ENCODE data around the gene ADRB2. TPM values are rescaled to one million over a fixed set of nuclear protein-coding genes. Genes with fewer than 3 reads are reported as not detected.
A peak's percentile ranks its signal among the peaks of the same experiment; 100 is the strongest.
"Not testable (repeated sequence)": the region's sequence is repeated elsewhere in the genome, so short reads cannot be mapped to it uniquely, and the experiment has no call there.

ADRB2 gene
- total and polyA plus RNA-seq, 2 donors: 1.6 to 3.0 TPM

- Histone ChIP-seq H3K27ac (ENCODE audit: low read depth) (no peak overlapping the region), H3K4me3 (ENCODE audit: low read depth, low read length) (no peak overlapping the region), H3K4me1 (ENCODE audit: insufficient read depth) (no peaks in the 10 kb centered on the region), H3K36me3 (ENCODE audit: insufficient read depth) (no peaks in the 10 kb centered on the region)
- DNase-seq (ENCODE audit: extremely low spot score): no peak
- 64% methylated on average over 5 of the region's 5 CpGs for WGBS
Measured at GRCh38 chr5:148794729-148795561, 31.5 kb upstream of the ADRB2 start.

GRCh38 chr5:148796936-148797335, 29.5 kb upstream of the ADRB2 start:
- Histone ChIP-seq H3K4me3 (ENCODE audit: low read depth, low read length) (no peak overlapping the region), H3K36me3 (ENCODE audit: insufficient read depth) (no peaks in the 10 kb centered on the region), H3K4me1 (ENCODE audit: insufficient read depth) (no peaks in the 10 kb centered on the region), H3K27ac (ENCODE audit: low read depth) (no peak overlapping the region)
- no peak for DNase-seq (ENCODE audit: extremely low spot score)
- 92% methylated on average over 1 of the region's 1 CpG for WGBS

- Histone ChIP-seq H3K27ac (ENCODE audit: low read depth) (no peak overlapping the region), H3K4me1 (ENCODE audit: insufficient read depth) (no peaks in the 10 kb centered on the region), H3K4me3 (ENCODE audit: low read depth, low read length) (no peak overlapping the region), H3K36me3 (ENCODE audit: insufficient read depth) (no peaks in the 10 kb centered on the region)
- WGBS: 92% methylated on average over 1 of the region's 1 CpG
- no peak for DNase-seq (ENCODE audit: extremely low spot score)
Measured at GRCh38 chr5:148798786-148799185, 27.6 kb upstream of the ADRB2 start.

- 82% methylated on average over 9 of the region's 9 CpGs for WGBS
Measured at GRCh38 chr5:148799737-148800527, 26.5 kb upstream of the ADRB2 start.

GRCh38 chr5:148801682-148802276, 24.6 kb upstream of the ADRB2 start:
- Histone ChIP-seq H3K4me1 (ENCODE audit: insufficient read depth) (no peaks in the 10 kb centered on the region), H3K36me3 (ENCODE audit: insufficient read depth) (no peaks in the 10 kb centered on the region), H3K4me3 (ENCODE audit: low read depth, low read length) (no peak overlapping the region), H3K27ac (ENCODE audit: low read depth) (no peak overlapping the region)
- DNase-seq (ENCODE audit: extremely low spot score): no peak
- 80% methylated on average over 4 of the region's 4 CpGs for WGBS

More at GRCh38 chr5:148799737-148800527, 26.5 kb upstream of the ADRB2 start:
- Histone ChIP-seq H3K36me3 (ENCODE audit: insufficient read depth) (no peaks in the 10 kb centered on the region), H3K4me1 (ENCODE audit: insufficient read depth) (no peaks in the 10 kb centered on the region), H3K27ac (ENCODE audit: low read depth) (no peak overlapping the region), H3K4me3 (ENCODE audit: low read depth, low read length) (no peak overlapping the region)
- DNase-seq (ENCODE audit: extremely low spot score): no peak

- not testable (repeated sequence) for H3K36me3 ChIP-seq (ENCODE audit: insufficient read depth); H3K27ac ChIP-seq (ENCODE audit: low read depth); DNase-seq (ENCODE audit: extremely low spot score); H3K4me3 ChIP-seq (ENCODE audit: low read depth, low read length); H3K4me1 ChIP-seq (ENCODE audit: insufficient read depth)
- 81% methylated on average over 3 of the region's 3 CpGs for WGBS
Measured at GRCh38 chr5:148803451-148803850, 23.0 kb upstream of the ADRB2 start.

GRCh38 chr5:148804393-148804792, 22.0 kb upstream of the ADRB2 start:
- DNase-seq (ENCODE audit: extremely low spot score): no peak
- H3K4me1 ChIP-seq (ENCODE audit: insufficient read depth): no peaks in the 10 kb centered on the region
- no peak overlapping the region for H3K4me3 ChIP-seq (ENCODE audit: low read depth, low read length)
- no peak overlapping the region for H3K27ac ChIP-seq (ENCODE audit: low read depth)
- WGBS: 80% methylated on average over 6 of the region's 6 CpGs
- H3K36me3 ChIP-seq (ENCODE audit: insufficient read depth): no peaks in the 10 kb centered on the region

GRCh38 chr5:148805326-148806290, 20.8 kb upstream of the ADRB2 start:
- no peak overlapping the region for H3K27ac ChIP-seq (ENCODE audit: low read depth)
- no peaks in the 10 kb centered on the region for H3K36me3 ChIP-seq (ENCODE audit: insufficient read depth)
- DNase-seq (ENCODE audit: extremely low spot score): no peak
- WGBS: 67% methylated on average over 7 of the region's 7 CpGs
- no peak overlapping the region for H3K4me3 ChIP-seq (ENCODE audit: low read depth, low read length)
- no peaks in the 10 kb centered on the region for H3K4me1 ChIP-seq (ENCODE audit: insufficient read depth)

- Histone ChIP-seq H3K4me1 (ENCODE audit: insufficient read depth) (no peaks in the 10 kb centered on the region), H3K27ac (ENCODE audit: low read depth) (no peak overlapping the region), H3K36me3 (ENCODE audit: insufficient read depth) (no peaks in the 10 kb centered on the region), H3K4me3 (ENCODE audit: low read depth, low read length) (no peak overlapping the region)
- no peak for DNase-seq (ENCODE audit: extremely low spot score)
- 77% methylated on average over 4 of the region's 4 CpGs for WGBS
Measured at GRCh38 chr5:148806520-148806931, 19.9 kb upstream of the ADRB2 start.

- H3K27ac ChIP-seq (ENCODE audit: low read depth): no peak overlapping the region
- no peaks in the 10 kb centered on the region for H3K4me1 ChIP-seq (ENCODE audit: insufficient read depth)
- H3K4me3 ChIP-seq (ENCODE audit: low read depth, low read length): no peak overlapping the region
- no peaks in the 10 kb centered on the region for H3K36me3 ChIP-seq (ENCODE audit: insufficient read depth)
- WGBS: 30% methylated on average over 2 of the region's 2 CpGs
- DNase-seq (ENCODE audit: extremely low spot score): no peak
Measured at GRCh38 chr5:148807851-148808250, 18.6 kb upstream of the ADRB2 start.

GRCh38 chr5:148808864-148809642, 17.4 kb upstream of the ADRB2 start:
- Histone ChIP-seq H3K4me3 (ENCODE audit: low read depth, low read length) (peak overlapping the region; percentile 17), H3K27ac (ENCODE audit: low read depth) (no peak overlapping the region), H3K4me1 (ENCODE audit: insufficient read depth) (no peaks in the 10 kb centered on the region), H3K36me3 (ENCODE audit: insufficient read depth) (no peaks in the 10 kb centered on the region)
- DNase-seq (ENCODE audit: extremely low spot score): peak; percentile 25
- WGBS: 42% methylated on average over 10 of the region's 10 CpGs

- Histone ChIP-seq H3K4me3 (ENCODE audit: low read depth, low read length) (no peak overlapping the region), H3K27ac (ENCODE audit: low read depth) (no peak overlapping the region), H3K4me1 (ENCODE audit: insufficient read depth) (no peaks in the 10 kb centered on the region), H3K36me3 (ENCODE audit: insufficient read depth) (no peaks in the 10 kb centered on the region)
- no peak for DNase-seq (ENCODE audit: extremely low spot score)
- WGBS: 84% methylated on average over 3 of the region's 3 CpGs
Measured at GRCh38 chr5:148809781-148810524, 16.5 kb upstream of the ADRB2 start.

All from urinary bladder (tissue), 4 donors.